Left lung (tissue), 10 donors: ENCODE data around the gene C4BPA. TPM values are rescaled to one million over a fixed set of nuclear protein-coding genes. Genes with fewer than 3 reads are reported as not detected.

ENCODE experiments used
- ATAC-seq: fragments of 200-7000 bp; cut with Tn5 transposase; one replicate; pipeline ENCODE4 v1.9.1; 2020; ENCODE audit warnings: moderate library complexity
- DNase-seq, 4 donors: peaks; one replicate each; pipeline ENCODE4 v3.0.0-alpha.2; 2013 to 2020
- H3K27ac ChIP-seq, 2 donors: fragments of 200-600 bp; sonication (generic) in 1 of 2; one replicate each; pipeline versions ENCODE4 v1.5.0 to v1.8.0; 2020 to 2021
- H3K27me3 ChIP-seq, 2 donors: fragments of 200-600 bp; sonication (generic) in 1 of 2; one replicate each; pipeline versions ENCODE4 v1.5.0 to v1.8.0; 2020 to 2021
- H3K36me3 ChIP-seq, 2 donors: fragments of 200-600 bp; sonication (generic) in 1 of 2; one replicate each; pipeline versions ENCODE4 v1.5.0 to v1.8.0; 2020 to 2021
- H3K4me1 ChIP-seq, 2 donors: fragments of 200-600 bp; one replicate each; pipeline ENCODE4 v1.8.0; 2021
- H3K4me3 ChIP-seq, 2 donors: fragments of 200-600 bp; sonication (generic) in 1 of 2; one replicate each; pipeline versions ENCODE4 v1.5.0 to v1.8.0; 2020 to 2021; ENCODE audit warnings: mild to moderate bottlenecking in 1 of 2
- H3K9me3 ChIP-seq, 2 donors: fragments of 200-600 bp; sonication (generic) in 1 of 2; one replicate each; pipeline versions ENCODE4 v1.5.0 to v1.8.0; 2020 to 2021
- intact Hi-C, 2 donors: fragments of 100-400 bp; cut with DNase I; formaldehyde crosslinking; loops; one replicate each; pipeline versions ENCODE4 v1.11.2 to v1.14.2; 2022
- polyA plus RNA-seq, 6 donors: library from polyadenylated mRNA; unstranded; fragments of 120-200 nt; gene quantifications; one replicate each; pipeline ENCODE4 v1.2.1, GENCODE V29; 2013; ENCODE audit not compliant: insufficient read length in 6 of 6
- total RNA-seq, 2 donors: library from RNA; stranded (reverse); fragmentation: NEBNext Ultra II Directional; extraction: Animal tissue kit (Norgen Biotek cat#: 25700); gene quantifications; one replicate each; pipeline ENCODE4 v1.2.1, GENCODE V29; 2021
- TF ChIP-seq, protein P1 (sequence below), 2 donors: fragments of 200-600 bp; sonication (generic) in 1 of 2; IDR thresholded peaks; one replicate each; pipeline versions ENCODE4 v1.5.0 to v1.8.0; 2021; ENCODE audit warnings: antibody characterized with exemption in 2 of 2
- donor health status: DM: no; HTN: yes; CAD: no.
- donor health status: DM: no; HTN: no; CAD: no.

Gene C4BPA
- total and polyA plus RNA-seq, 8 donors: 0.31 to 32.1 (median 0.64) TPM

DNA sequence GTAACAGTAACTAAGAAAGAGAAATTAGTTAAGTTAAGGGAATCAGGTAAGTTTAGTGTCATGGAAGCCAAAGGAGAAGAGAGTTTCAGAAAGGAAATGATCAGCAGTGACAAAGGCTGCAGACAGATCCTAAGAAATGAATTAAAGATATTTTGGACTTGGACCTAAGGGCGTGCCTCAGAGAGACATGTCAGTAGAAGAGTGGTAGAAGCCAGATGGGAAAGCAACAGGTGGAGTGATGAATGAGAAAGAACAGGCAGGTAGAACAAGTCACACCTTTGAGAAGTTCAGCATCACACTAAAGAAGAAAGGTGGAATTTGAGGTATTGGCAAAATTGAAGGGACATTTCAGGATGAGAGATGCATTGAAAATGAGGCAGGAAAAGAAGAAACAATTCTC is 1.4 kb upstream of the C4BPA start:
- peaks cover 0 to 11% of the 10 kb centered on the region in 2 donors for H3K4me1 ChIP-seq
- ATAC-seq (no peak), DNase-seq (no peak)
- TF ChIP-seq, protein P1, sequence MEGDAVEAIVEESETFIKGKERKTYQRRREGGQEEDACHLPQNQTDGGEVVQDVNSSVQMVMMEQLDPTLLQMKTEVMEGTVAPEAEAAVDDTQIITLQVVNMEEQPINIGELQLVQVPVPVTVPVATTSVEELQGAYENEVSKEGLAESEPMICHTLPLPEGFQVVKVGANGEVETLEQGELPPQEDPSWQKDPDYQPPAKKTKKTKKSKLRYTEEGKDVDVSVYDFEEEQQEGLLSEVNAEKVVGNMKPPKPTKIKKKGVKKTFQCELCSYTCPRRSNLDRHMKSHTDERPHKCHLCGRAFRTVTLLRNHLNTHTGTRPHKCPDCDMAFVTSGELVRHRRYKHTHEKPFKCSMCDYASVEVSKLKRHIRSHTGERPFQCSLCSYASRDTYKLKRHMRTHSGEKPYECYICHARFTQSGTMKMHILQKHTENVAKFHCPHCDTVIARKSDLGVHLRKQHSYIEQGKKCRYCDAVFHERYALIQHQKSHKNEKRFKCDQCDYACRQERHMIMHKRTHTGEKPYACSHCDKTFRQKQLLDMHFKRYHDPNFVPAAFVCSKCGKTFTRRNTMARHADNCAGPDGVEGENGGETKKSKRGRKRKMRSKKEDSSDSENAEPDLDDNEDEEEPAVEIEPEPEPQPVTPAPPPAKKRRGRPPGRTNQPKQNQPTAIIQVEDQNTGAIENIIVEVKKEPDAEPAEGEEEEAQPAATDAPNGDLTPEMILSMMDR (IDR thresholded peaks at IDR 0.05): no peak
- no peaks in the 10 kb centered on the region for H3K36me3 ChIP-seq
- H3K27ac ChIP-seq: no peak overlapping the region
- H3K9me3 ChIP-seq: no peaks in the 10 kb centered on the region
- intact Hi-C loops: no loop called here
- no peaks in the 10 kb centered on the region for H3K27me3 ChIP-seq
- H3K4me3 ChIP-seq: no peak overlapping the region

DNA sequence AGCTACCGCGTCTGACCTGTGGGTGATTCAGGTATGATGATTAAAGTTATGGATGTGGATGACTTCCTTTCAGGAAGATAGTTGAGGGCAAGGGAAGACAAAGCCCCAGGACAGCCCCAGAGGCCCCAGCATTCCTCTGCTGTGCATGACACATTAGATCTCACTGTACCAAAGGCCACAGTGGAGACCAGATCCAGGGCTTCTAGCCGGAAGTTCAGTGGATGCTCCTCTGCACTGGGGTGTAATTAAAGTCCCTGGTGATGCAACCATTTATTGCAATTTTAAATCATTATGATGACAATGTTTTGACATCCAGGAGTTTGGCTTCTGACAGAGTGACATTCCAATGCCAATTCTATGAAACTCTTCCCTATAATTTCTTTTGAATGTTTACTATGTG is 5.0 kb downstream of the C4BPA start:
- Histone ChIP-seq H3K27me3 (no peaks in the 10 kb centered on the region), H3K4me3 (no peak overlapping the region), H3K36me3 (no peaks in the 10 kb centered on the region), H3K4me1 (peaks cover 0 to 4% of the 10 kb centered on the region in 2 donors), H3K9me3 (no peaks in the 10 kb centered on the region), H3K27ac (no peak overlapping the region)
- DNase-seq: no peak
- TF ChIP-seq, protein P1 (IDR thresholded peaks at IDR 0.05): no peak
- no peak for ATAC-seq
- intact Hi-C loops: no loop called here

DNA sequence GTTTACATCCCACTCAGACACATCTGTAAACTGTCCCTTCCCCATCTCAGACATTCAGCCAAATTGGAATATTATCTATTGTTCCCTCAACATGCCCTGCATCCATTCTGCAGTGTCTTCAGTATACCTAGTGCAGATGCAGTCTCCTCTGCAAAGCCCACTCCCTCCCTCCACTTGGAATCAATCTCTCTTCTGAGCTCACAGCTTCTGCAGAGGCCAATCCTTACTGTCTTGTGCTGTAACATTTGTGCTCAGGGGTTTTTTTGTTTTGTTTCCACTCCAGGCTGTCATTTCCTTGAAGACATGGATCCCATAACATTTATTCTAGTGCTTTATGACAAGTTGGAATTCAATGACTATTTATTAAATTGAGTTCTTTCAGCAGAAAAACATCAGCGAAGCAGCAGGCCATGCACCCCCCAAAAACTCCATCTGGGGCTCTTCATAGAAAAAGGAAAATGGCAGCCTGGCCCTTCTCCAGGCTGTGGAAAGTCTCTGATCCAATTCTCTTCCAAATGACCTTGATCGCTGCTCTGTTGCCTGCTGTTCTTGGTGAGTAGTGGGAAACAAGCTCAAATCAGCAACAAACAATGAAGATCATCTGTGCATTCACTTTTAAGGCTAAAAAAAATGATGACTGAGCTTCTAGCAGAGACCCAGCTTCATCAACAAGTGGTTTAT is 8.7 kb downstream of the C4BPA start:
- DNase-seq: no peak
- Histone ChIP-seq H3K4me3 (no peak overlapping the region), H3K27ac (no peak overlapping the region), H3K9me3 (no peaks in the 10 kb centered on the region), H3K36me3 (no peaks in the 10 kb centered on the region), H3K27me3 (no peaks in the 10 kb centered on the region), H3K4me1 (no peaks in the 10 kb centered on the region)
- no peak for ATAC-seq
- TF ChIP-seq, protein P1 (IDR thresholded peaks at IDR 0.05): no peak
- intact Hi-C loops: no loop called here

DNA sequence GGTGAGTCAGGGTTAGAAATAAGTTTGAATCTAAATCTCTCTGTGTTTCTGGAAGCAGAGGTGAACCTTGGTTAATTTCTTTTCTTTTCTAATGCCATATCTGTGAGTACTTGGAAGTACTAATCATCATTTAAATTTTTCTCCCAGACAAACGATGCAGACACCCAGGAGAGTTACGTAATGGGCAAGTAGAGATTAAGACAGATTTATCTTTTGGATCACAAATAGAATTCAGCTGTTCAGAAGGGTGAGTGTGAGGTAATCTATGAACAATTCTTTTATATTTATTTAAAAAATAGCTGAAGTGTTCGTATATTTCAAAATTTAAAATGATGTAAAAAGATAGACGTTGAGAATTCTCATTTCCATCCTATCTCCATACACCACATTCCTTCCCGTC is 11.2 kb downstream of the C4BPA start:
- ATAC-seq (no peak), DNase-seq (no peak)
- Histone ChIP-seq H3K27ac (no peak overlapping the region), H3K4me3 (no peak overlapping the region), H3K9me3 (no peaks in the 10 kb centered on the region), H3K4me1 (no peaks in the 10 kb centered on the region), H3K36me3 (no peaks in the 10 kb centered on the region), H3K27me3 (no peaks in the 10 kb centered on the region)
- intact Hi-C loops: no loop called here
- TF ChIP-seq, protein P1 (IDR thresholded peaks at IDR 0.05): no peak

DNA sequence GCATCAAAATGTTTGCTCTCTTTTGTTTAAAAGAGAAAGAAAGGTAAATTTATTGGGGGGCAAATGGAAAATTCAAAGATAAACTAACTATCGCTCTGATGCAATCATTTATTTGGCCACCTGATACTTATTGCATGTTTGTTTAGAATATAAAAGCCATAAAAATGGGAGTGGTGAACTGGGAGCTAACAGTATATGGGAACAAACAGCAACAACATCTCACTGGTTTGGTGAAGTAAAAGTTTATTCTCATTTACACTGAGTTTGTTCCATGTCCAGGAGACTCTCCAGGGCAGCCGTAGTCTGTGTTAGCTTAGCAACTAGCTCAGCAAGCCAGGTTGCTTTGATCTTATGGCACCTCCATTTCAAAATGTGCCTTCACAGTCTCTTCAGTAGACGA is 20.4 kb downstream of the C4BPA start:
- H3K27ac ChIP-seq: no peak overlapping the region
- no peak overlapping the region for H3K4me3 ChIP-seq
- H3K4me1 ChIP-seq: no peaks in the 10 kb centered on the region
- TF ChIP-seq, protein P1 (IDR thresholded peaks at IDR 0.05): no peak
- H3K27me3 ChIP-seq: no peaks in the 10 kb centered on the region
- DNase-seq (no peak), ATAC-seq (no peak)
- intact Hi-C loops: no loop called here
- H3K9me3 ChIP-seq: peaks cover 0 to 18% of the 10 kb centered on the region in 2 donors
- H3K36me3 ChIP-seq: no peaks in the 10 kb centered on the region
